Keratinocyte (primary cell): ENCODE data around the gene CCR9. TPM values are rescaled to one million over a fixed set of nuclear protein-coding genes. Genes with fewer than 3 reads are reported as not detected.
A peak's percentile ranks its signal among the peaks of the same experiment; 100 is the strongest.

Experiments used
- DNase-seq: peaks from one replicate; pipeline ENCODE4 v3.0.0-alpha.2; 2011; ENCODE audit warnings: low read depth, missing footprints, low spot score
- FAIRE-seq: peaks from 2 replicates; lab custom pipeline; 2011; peaks lifted over from hg19 to GRCh38; lab: Jason Lieb, UNC
- H2AFZ ChIP-seq: 2 replicates; pipeline ENCODE4 v1.6.0; 2012; ENCODE audit warnings: low read length, control low read depth, inconsistent platforms; ENCODE audit not compliant: control insufficient read depth
- H3K27ac ChIP-seq: 2 replicates; pipeline ENCODE4 v1.5.1; 2011; ENCODE audit warnings: low read length; ENCODE audit not compliant: control insufficient read depth, insufficient read depth
- H3K27me3 ChIP-seq: 3 replicates; pipeline ENCODE4 v1.6.0; 2011; ENCODE audit warnings: low read length; ENCODE audit not compliant: control insufficient read depth, insufficient read depth; ENCODE audit errors: extremely low read depth
- H3K36me3 ChIP-seq, 2 experiments: 2 replicates in 1 of 2; 3 replicates in 1 of 2; pipeline ENCODE4 v1.5.1; 2011; ENCODE audit warnings: low read length in 2 of 2, mild to moderate bottlenecking in 1 of 2; ENCODE audit not compliant: control insufficient read depth in 2 of 2, insufficient read depth in 2 of 2; ENCODE audit errors: extremely low read depth in 1 of 2
- H3K4me1 ChIP-seq: 3 replicates; pipeline ENCODE4 v1.5.1; 2011; ENCODE audit warnings: low read length; ENCODE audit not compliant: control insufficient read depth, insufficient read depth; ENCODE audit errors: extremely low read depth
- H3K4me2 ChIP-seq: 3 replicates; pipeline ENCODE4 v1.6.0; 2011; ENCODE audit warnings: low read depth, low read length; ENCODE audit not compliant: control insufficient read depth, insufficient read depth; ENCODE audit errors: extremely low read depth
- H3K4me3 ChIP-seq, 3 experiments: fragments of 200-600 bp in 1 of 3; sonication (generic) in 1 of 3; 2 replicates in 2 of 3; 3 replicates in 1 of 3; pipeline ENCODE4 v1.5.1; 2011 to 2016; ENCODE audit warnings: low read length in 3 of 3, mild to moderate bottlenecking in 3 of 3, control low read depth in 2 of 3, inconsistent platforms in 1 of 3, low read depth in 1 of 3, mixed read lengths in 1 of 3, mixed run types in 1 of 3, moderate library complexity in 1 of 3; ENCODE audit not compliant: control insufficient read depth in 2 of 3, insufficient read depth in 2 of 3; ENCODE audit errors: extremely low read depth in 1 of 3
- H3K79me2 ChIP-seq: 2 replicates; pipeline ENCODE4 v1.6.0; 2012; ENCODE audit warnings: low read length; ENCODE audit not compliant: control insufficient read depth, insufficient read depth
- H3K9ac ChIP-seq: 3 replicates; pipeline ENCODE4 v1.6.0; 2011; ENCODE audit warnings: low read length; ENCODE audit not compliant: control insufficient read depth, insufficient read depth; ENCODE audit errors: extremely low read depth
- H3K9me1 ChIP-seq: 3 replicates; pipeline ENCODE4 v1.6.0; 2011; ENCODE audit warnings: low read length; ENCODE audit not compliant: control insufficient read depth, insufficient read depth; ENCODE audit errors: extremely low read depth
- H3K9me3 ChIP-seq: 2 replicates; pipeline ENCODE4 v1.5.1; 2012; ENCODE audit warnings: low read depth, low read length; ENCODE audit not compliant: control insufficient read depth
- H4K20me1 ChIP-seq: 3 replicates; pipeline ENCODE4 v1.6.0; 2011; ENCODE audit warnings: low read length; ENCODE audit not compliant: control insufficient read depth, insufficient read depth; ENCODE audit errors: extremely low read depth
- EZH2 ChIP-seq: IDR thresholded peaks from one replicate; pipeline ENCODE4 v1.6.1; 2012; ENCODE audit warnings: inconsistent platforms, mild to moderate bottlenecking, low read length, moderate library complexity
- dilution Hi-C: fragments of 300-500 bp; cut with MboI; formaldehyde crosslinking; loops from one replicate; pipeline ENCODE4 v1.7.0; 2020; ENCODE audit warnings: low sequenced_read_pairs; ENCODE audit not compliant: extremely low pct_ligation_motif_present
- polyA plus RNA-seq, 5 experiments: library from polyadenylated mRNA; depleted of rRNA in 3 of 5; stranded (reverse) in 3 of 5; stranded (forward) in 1 of 5; unstranded in 1 of 5; fragments of >200 nt; gene quantifications; 1 replicate in 1 of 5; 2 replicates in 3 of 5; 3 replicates in 1 of 5; pipeline versions ENCODE4 v1.2.1 to v1.2.3, GENCODE V29; 2011 to 2012; ENCODE audit warnings: missing spikeins in 2 of 5, low read depth in 1 of 5, low replicate concordance in 1 of 5
- TF ChIP-seq, protein P1 (sequence below), 3 experiments: IDR thresholded peaks in 1 of 3; conservative IDR thresholded peaks in 1 of 3; optimal IDR thresholded peaks in 1 of 3; 2 replicates in 2 of 3; 3 replicates in 1 of 3; pipeline versions ENCODE3 to v1.5.1; 2011; ENCODE audit warnings: low read length in 3 of 3, mild to moderate bottlenecking in 3 of 3, moderate library complexity in 2 of 3, control low read depth in 1 of 3, inconsistent platforms in 1 of 3; ENCODE audit not compliant: insufficient read depth in 2 of 3; ENCODE audit errors: extremely low read depth in 1 of 3

The CCR9 gene
- polyA plus RNA-seq, 1 donor (not counting 4 experiments of a cell fraction or from before 2014, with no cell fraction given): not detected

DNA sequence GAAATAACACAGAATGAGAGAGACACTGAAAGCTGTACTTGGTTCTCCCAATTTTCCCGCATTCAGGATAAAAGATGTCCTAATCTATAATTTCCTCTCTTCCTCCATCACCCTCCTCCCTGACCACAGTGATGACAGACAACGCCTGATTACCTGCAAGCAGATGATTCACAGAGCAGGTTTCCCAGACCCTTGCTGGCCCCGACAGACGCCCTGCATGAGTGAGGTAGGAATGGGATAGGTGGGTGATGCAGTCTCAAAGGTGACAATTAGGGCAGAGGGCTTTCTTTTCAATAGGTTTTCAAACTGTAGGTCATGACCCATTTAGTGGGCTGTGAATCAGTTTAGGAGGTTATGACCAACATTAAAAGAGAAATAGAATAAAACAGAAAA is 51.7 kb downstream of the CCR9 start:
- dilution Hi-C loops: no loop called here
- no peak overlapping the region for H3K4me3 ChIP-seq
- FAIRE-seq: no peak

DNA sequence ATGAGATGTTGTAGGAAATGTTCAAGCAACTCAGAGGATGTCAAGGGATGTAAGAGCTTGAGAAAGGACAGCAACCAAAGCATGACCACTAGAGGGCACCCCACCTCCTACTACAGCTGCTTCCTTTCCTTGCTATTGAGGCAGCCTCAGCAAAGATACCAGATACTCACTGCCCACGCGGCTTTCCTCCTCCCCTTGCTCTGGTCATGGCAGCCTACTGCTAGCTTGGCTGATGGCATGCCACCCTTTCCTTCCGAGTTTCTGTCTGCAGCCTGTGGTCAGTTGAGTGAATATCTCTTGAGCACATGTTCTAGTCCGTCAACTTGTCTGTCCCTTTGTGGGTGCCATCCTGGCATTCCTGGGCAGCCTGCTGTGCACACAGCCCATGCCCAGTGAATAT is 52.5 kb downstream of the CCR9 start:
- DNase-seq: peak; percentile 69
- peak; percentile 97 for FAIRE-seq
- no peaks in the 10 kb centered on the region for H4K20me1 ChIP-seq
- no peak for TF ChIP-seq EZH2
- TF ChIP-seq, protein P1, sequence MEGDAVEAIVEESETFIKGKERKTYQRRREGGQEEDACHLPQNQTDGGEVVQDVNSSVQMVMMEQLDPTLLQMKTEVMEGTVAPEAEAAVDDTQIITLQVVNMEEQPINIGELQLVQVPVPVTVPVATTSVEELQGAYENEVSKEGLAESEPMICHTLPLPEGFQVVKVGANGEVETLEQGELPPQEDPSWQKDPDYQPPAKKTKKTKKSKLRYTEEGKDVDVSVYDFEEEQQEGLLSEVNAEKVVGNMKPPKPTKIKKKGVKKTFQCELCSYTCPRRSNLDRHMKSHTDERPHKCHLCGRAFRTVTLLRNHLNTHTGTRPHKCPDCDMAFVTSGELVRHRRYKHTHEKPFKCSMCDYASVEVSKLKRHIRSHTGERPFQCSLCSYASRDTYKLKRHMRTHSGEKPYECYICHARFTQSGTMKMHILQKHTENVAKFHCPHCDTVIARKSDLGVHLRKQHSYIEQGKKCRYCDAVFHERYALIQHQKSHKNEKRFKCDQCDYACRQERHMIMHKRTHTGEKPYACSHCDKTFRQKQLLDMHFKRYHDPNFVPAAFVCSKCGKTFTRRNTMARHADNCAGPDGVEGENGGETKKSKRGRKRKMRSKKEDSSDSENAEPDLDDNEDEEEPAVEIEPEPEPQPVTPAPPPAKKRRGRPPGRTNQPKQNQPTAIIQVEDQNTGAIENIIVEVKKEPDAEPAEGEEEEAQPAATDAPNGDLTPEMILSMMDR (optimal IDR thresholded peaks at IDR 0.05 in 1 of 3, IDR thresholded peaks at IDR 0.05 in 1 of 3, conservative IDR thresholded peaks at IDR 0.05 in 1 of 3; ENCODE audit: extremely low read depth in 1 of 3, insufficient read depth in 2 of 3, low read length in 3 of 3): peak; percentile 94 to 96 (median 94)
- no peak overlapping the region for H3K4me2 ChIP-seq
- no peak overlapping the region for H2AFZ ChIP-seq
- H3K9me3 ChIP-seq: peaks cover 4% of the 10 kb centered on the region
- H3K4me1 ChIP-seq: no peaks in the 10 kb centered on the region
- no peaks in the 10 kb centered on the region for H3K27me3 ChIP-seq
- H3K36me3 ChIP-seq: peaks cover 0 to 3% of the 10 kb centered on the region in 2 experiments
- dilution Hi-C loops: no loop called here
- no peak overlapping the region for H3K9ac ChIP-seq
- H3K4me3 ChIP-seq: no peak overlapping the region
- H3K27ac ChIP-seq: no peak overlapping the region
- H3K9me1 ChIP-seq: no peaks in the 10 kb centered on the region
- H3K79me2 ChIP-seq: no peaks in the 10 kb centered on the region

More for the DNA sequence above, 51.7 kb downstream of the CCR9 start:
- Histone ChIP-seq H3K9me1 (no peaks in the 10 kb centered on the region), H3K79me2 (no peaks in the 10 kb centered on the region), H3K27me3 (no peaks in the 10 kb centered on the region), H2AFZ (no peak overlapping the region), H3K9ac (no peak overlapping the region), H3K4me1 (no peaks in the 10 kb centered on the region), H3K36me3 (peaks cover 0 to 3% of the 10 kb centered on the region in 2 experiments), H3K4me2 (no peak overlapping the region), H3K9me3 (peaks cover 4% of the 10 kb centered on the region), H4K20me1 (no peaks in the 10 kb centered on the region), H3K27ac (no peak overlapping the region)
- TF ChIP-seq, protein P1 (optimal IDR thresholded peaks at IDR 0.05 in 1 of 3, IDR thresholded peaks at IDR 0.05 in 1 of 3, conservative IDR thresholded peaks at IDR 0.05 in 1 of 3; ENCODE audit: extremely low read depth in 1 of 3, insufficient read depth in 2 of 3, low read length in 3 of 3): no peak
- no peak for TF ChIP-seq EZH2
- no peak for DNase-seq
